Natural killer cell (primary cell): ENCODE measurements around the gene SLC25A21. TPM values are rescaled to one million over a fixed set of nuclear protein-coding genes. Genes with fewer than 3 reads are reported as not detected.
A peak's percentile ranks its signal among the peaks of the same experiment; 100 is the strongest.

Source experiments
- ATAC-seq, 3 donors: fragments of 150-1000 bp in 2 of 3; fragments of 200-7000 bp in 1 of 3; cut with Tn5 transposase; 1 replicate in 1 of 3; 2 replicates in 2 of 3; pipeline ENCODE4 v1.10.0; 2021; ENCODE audit warnings: mild to moderate bottlenecking in 2 of 3, moderate library complexity in 2 of 3
- DNase-seq, 2 donors: peaks; one replicate each; pipeline versions ENCODE4 v3.0.0 to v3.0.0-alpha.2; 2013 to 2021; ENCODE audit warnings: mixed read lengths in 1 of 2
- H3K27ac ChIP-seq: one replicate; pipeline ENCODE4 v1.5.1; 2013; ENCODE audit warnings: mild to moderate bottlenecking, low read length
- H3K27me3 ChIP-seq: one replicate; pipeline ENCODE4 v1.6.1; 2013; ENCODE audit warnings: low read length; ENCODE audit not compliant: control insufficient read depth, insufficient read depth
- H3K36me3 ChIP-seq: one replicate; pipeline ENCODE4 v1.6.1; 2013; ENCODE audit warnings: low read length; ENCODE audit not compliant: control insufficient read depth, insufficient read depth
- H3K4me1 ChIP-seq: one replicate; pipeline ENCODE4 v1.6.1; 2013; ENCODE audit warnings: low read length; ENCODE audit not compliant: control insufficient read depth, insufficient read depth
- H3K4me3 ChIP-seq: one replicate; pipeline ENCODE4 v1.5.1; 2013; ENCODE audit warnings: low read length
- H3K9me3 ChIP-seq: one replicate; pipeline ENCODE4 v1.6.1; 2013; ENCODE audit warnings: low read length; ENCODE audit not compliant: control insufficient read depth, insufficient read depth
- H3K27ac Mint-ChIP-seq, 2 donors: one replicate each; pipeline ENCODE4 v1.8.0; 2022; ENCODE audit warnings: mild to moderate bottlenecking in 2 of 2, mixed read lengths in 2 of 2, moderate library complexity in 1 of 2
- H3K27me3 Mint-ChIP-seq, 2 donors: one replicate each; pipeline ENCODE4 v1.8.0; 2022; ENCODE audit warnings: low read depth in 2 of 2, mixed read lengths in 2 of 2
- H3K36me3 Mint-ChIP-seq: one replicate; pipeline ENCODE4 v1.8.0; 2022; ENCODE audit warnings: mixed read lengths
- H3K4me1 Mint-ChIP-seq, 2 donors: one replicate each; pipeline ENCODE4 v1.8.0; 2022; ENCODE audit warnings: mixed read lengths in 2 of 2
- H3K4me3 Mint-ChIP-seq: one replicate; pipeline ENCODE4 v1.8.0; 2022; ENCODE audit warnings: mild to moderate bottlenecking, moderate library complexity, mixed read lengths
- H3K9me3 Mint-ChIP-seq, 2 donors: one replicate each; pipeline ENCODE4 v1.8.0; 2022; ENCODE audit warnings: mixed read lengths in 2 of 2
- WGBS: methylation state at CpG from one replicate; pipeline ENCODE4 v1.1.7; 2013; ENCODE audit warnings: missing lambda C conversion rate; ENCODE audit not compliant: insufficient coverage; 5-methylcytosine and 5-hydroxymethylcytosine counted together
- intact Hi-C: fragments of 100-400 bp; cut with micrococcal nuclease; formaldehyde crosslinking; loops from one replicate; pipeline ENCODE4 v1.14.2; 2022
- total RNA-seq, 4 donors: library from RNA; stranded (reverse); fragments of 120-200 nt in 1 of 4; gene quantifications; one replicate each; pipeline versions ENCODE4 v1.2.3 to v1.2.4, GENCODE V29; 2013 to 2022
- TF ChIP-seq, protein P1 (sequence below): fragments of 200-600 bp; IDR thresholded peaks from one replicate; pipeline ENCODE4 v1.8.0; 2022; ENCODE audit warnings: antibody characterized with exemption

SLC25A21 gene
- total RNA-seq, 3 donors from 2014 or later (not counting 1 experiment from before 2014, with no cell fraction given): not detected

DNA sequence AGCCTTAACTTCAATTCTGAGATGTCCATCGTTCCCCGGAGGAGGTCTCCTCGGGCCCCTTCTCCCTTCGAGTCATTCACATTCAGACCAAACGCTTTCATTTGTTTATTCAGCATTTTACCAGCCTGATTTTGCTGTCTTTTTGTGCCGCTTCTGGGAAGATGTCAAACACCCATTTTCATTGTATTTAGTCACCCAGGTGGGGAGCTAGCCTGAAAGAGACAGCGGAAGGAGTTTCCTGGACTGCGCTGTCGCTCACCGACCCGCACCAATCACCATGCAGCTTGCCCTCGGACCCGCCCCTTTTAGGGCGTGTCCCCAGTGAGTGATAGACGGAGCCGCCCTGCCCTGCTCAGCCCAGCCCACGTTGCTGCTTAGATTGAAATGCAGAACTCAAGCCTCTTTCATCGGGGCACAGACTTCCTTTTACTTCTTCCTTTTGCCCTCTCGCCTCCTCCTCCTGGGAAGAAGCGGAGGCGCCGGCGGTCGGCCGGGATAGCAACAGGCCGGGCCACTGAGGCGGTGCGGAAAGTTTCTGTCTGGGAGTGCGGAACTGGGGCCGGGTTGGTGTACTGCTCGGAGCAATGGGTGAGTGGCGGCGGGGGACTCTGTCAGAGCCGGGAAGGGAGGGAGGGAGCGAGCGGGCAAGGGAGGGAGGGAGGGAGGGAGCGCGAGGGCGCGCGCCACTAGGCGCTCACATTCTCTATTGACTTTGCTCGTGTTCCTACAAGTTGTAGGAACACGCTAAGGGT lies 510.7 kb downstream of the SLC25A21 start, which contains the start of gene PAX9:
Gene PAX9 (plus strand): TSS at position 355 of the 752 bp plus-strand sequence. CDS start 230 bp downstream, at position 585.
- peaks cover 3 to 6% of the 10 kb centered on the region in 2 donors for H3K9me3 Mint-ChIP-seq
- Histone ChIP-seq H3K9me3 (peaks cover 13% of the 10 kb centered on the region), H3K36me3 (no peaks in the 10 kb centered on the region), H3K4me1 (peaks cover 24% of the 10 kb centered on the region), H3K27ac (no peak within 1 kb of the TSS), H3K4me3 (no peak within 1 kb of the TSS), H3K27me3 (peaks cover 81% of the 10 kb centered on the region)
- intact Hi-C loops: no loop called here
- H3K27ac Mint-ChIP-seq: no peak within 1 kb of the TSS
- TF ChIP-seq, protein P1, sequence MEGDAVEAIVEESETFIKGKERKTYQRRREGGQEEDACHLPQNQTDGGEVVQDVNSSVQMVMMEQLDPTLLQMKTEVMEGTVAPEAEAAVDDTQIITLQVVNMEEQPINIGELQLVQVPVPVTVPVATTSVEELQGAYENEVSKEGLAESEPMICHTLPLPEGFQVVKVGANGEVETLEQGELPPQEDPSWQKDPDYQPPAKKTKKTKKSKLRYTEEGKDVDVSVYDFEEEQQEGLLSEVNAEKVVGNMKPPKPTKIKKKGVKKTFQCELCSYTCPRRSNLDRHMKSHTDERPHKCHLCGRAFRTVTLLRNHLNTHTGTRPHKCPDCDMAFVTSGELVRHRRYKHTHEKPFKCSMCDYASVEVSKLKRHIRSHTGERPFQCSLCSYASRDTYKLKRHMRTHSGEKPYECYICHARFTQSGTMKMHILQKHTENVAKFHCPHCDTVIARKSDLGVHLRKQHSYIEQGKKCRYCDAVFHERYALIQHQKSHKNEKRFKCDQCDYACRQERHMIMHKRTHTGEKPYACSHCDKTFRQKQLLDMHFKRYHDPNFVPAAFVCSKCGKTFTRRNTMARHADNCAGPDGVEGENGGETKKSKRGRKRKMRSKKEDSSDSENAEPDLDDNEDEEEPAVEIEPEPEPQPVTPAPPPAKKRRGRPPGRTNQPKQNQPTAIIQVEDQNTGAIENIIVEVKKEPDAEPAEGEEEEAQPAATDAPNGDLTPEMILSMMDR: no peak
- ATAC-seq: no peak
- DNase-seq: peak in 1 of 2 donors; percentile 40
- H3K4me3 Mint-ChIP-seq: peak within 1 kb of the TSS; percentile 38
- H3K27me3 Mint-ChIP-seq: peaks cover 66 to 89% of the 10 kb centered on the region in 2 donors
- peaks cover 20% of the 10 kb centered on the region for H3K36me3 Mint-ChIP-seq
- 7% methylated on average over 44 of the region's 44 CpGs for WGBS
- peaks cover 7 to 18% of the 10 kb centered on the region in 2 donors for H3K4me1 Mint-ChIP-seq

DNA sequence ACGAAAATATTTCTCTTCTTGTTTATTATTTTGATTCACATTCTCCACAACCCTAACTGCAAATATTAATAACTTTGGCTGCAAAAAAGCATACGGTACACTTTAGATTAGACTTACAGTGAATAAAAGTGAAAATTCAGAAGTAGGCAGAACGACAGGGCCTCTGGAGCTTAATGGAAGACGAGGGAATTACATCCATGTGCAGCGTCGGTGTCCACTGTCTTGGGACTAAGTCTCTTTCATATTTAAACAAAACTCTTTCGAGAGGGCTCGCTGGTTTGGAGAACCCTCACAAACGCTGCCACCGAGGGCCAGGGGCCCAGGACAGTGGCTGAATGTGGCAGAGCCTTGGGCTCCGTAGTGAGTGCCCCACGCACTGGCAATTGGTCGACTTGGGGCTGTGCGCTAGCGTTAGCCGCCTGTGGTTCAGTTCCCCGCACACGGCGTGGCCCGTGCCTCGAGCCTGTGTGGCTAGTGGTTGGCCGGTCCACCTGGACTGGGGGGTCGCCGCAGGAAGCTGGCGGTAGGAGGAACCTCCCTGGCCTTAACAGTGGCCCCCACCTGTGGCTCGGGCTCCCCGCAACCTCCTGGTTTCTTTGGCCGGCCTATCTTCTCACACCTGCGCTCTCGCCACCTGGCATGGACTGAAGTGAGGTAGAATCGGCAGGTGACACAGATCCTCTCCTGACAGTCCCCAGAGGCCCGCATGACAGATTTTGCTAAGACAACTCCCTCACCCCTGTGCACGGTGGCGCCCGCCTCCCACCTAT lies 511.5 kb downstream of the SLC25A21 start:
- WGBS: 11% methylated on average over 35 of the region's 35 CpGs
- no peak overlapping the region for H3K4me3 ChIP-seq
- peaks cover 69 to 97% of the 10 kb centered on the region in 2 donors for H3K27me3 Mint-ChIP-seq
- peaks cover 20% of the 10 kb centered on the region for H3K36me3 Mint-ChIP-seq
- TF ChIP-seq, protein P1: no peak
- H3K9me3 ChIP-seq: peaks cover 13% of the 10 kb centered on the region
- DNase-seq (no peak), ATAC-seq (peak in 1 of 3 donors; percentile 30)
- no peaks in the 10 kb centered on the region for H3K36me3 ChIP-seq
- H3K4me1 ChIP-seq: peaks cover 19% of the 10 kb centered on the region
- peaks cover 7 to 18% of the 10 kb centered on the region in 2 donors for H3K4me1 Mint-ChIP-seq
- no peak overlapping the region for H3K27ac Mint-ChIP-seq
- H3K4me3 Mint-ChIP-seq: peak overlapping the region; percentile 38
- peaks cover 3 to 6% of the 10 kb centered on the region in 2 donors for H3K9me3 Mint-ChIP-seq
- H3K27me3 ChIP-seq: peaks cover 81% of the 10 kb centered on the region
- intact Hi-C loops: no loop called here
- H3K27ac ChIP-seq: no peak overlapping the region

DNA sequence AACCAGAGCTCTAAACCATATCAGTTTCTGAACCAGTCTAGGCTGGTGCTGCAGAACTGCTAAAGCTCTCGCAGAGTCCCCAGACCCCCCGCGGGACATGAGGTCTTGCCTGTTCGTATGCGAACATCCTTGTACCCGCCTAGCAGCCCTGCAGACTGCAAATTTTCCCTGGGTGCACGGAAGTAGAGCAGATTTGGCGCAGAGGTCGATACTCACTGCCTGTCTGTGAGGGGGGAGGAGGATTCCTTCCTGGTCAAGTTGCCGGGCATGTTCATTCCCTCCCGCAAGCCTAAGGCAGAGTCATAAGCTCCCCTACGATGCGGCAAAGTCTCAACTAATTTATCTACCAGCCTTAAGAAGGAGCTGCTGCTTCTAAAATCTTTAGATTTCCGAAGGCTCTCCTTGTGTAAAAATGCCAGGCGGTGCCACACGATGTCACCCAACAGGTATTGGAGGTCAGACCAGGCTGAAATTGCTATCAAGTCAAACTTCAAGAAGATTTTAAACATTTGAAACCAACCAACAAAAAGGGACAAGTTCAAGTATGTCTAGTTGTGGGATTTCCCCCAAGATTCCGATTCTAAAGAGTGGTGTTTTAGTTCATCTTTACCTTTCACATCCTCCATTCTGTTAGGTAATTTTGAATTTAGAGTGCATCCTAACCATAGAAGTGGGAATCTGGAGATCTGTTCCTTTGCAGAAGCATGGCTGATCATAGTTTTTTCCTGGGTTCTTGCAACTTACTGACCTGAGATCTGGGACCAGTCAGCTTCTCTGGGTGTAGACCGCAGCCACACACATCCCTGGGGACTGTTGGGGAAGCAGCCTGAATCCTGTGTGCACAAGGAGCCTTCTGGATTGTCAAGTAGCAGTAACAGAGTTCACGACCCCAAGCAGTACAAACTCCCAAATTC lies 512.3 kb downstream of the SLC25A21 start:
- ATAC-seq (no peak), DNase-seq (no peak)
- WGBS: 11% methylated on average over 18 of the region's 19 CpGs
- Histone ChIP-seq H3K36me3 (no peaks in the 10 kb centered on the region), H3K27ac (no peak overlapping the region), H3K4me3 (no peak overlapping the region), H3K4me1 (peaks cover 19% of the 10 kb centered on the region), H3K9me3 (peaks cover 17% of the 10 kb centered on the region), H3K27me3 (peaks cover 84% of the 10 kb centered on the region)
- intact Hi-C loops: no loop called here
- Mint-ChIP-seq H3K36me3 (peaks cover 26% of the 10 kb centered on the region), H3K9me3 (peaks cover 3 to 6% of the 10 kb centered on the region in 2 donors), H3K27me3 (peaks cover 71 to 97% of the 10 kb centered on the region in 2 donors), H3K4me3 (peak overlapping the region; percentile 38), H3K4me1 (peaks cover 14 to 24% of the 10 kb centered on the region in 2 donors), H3K27ac (no peak overlapping the region)
- TF ChIP-seq, protein P1: no peak
